Natural killer cell (primary cell): Measurements from ENCODE around the gene CTIF. TPM values are rescaled to one million over a fixed set of nuclear protein-coding genes. Genes with fewer than 3 reads are reported as not detected.

Experiments
- ATAC-seq, 3 donors: fragments of 150-1000 bp in 2 of 3; fragments of 200-7000 bp in 1 of 3; cut with Tn5 transposase; 1 replicate in 1 of 3; 2 replicates in 2 of 3; pipeline ENCODE4 v1.10.0; 2021; ENCODE audit warnings: mild to moderate bottlenecking in 2 of 3, moderate library complexity in 2 of 3
- DNase-seq, 2 donors: peaks; one replicate each; pipeline versions ENCODE4 v3.0.0 to v3.0.0-alpha.2; 2013 to 2021; ENCODE audit warnings: mixed read lengths in 1 of 2
- H3K27ac ChIP-seq: one replicate; pipeline ENCODE4 v1.5.1; 2013; ENCODE audit warnings: mild to moderate bottlenecking, low read length
- H3K27me3 ChIP-seq: one replicate; pipeline ENCODE4 v1.6.1; 2013; ENCODE audit warnings: low read length; ENCODE audit not compliant: control insufficient read depth, insufficient read depth
- H3K36me3 ChIP-seq: one replicate; pipeline ENCODE4 v1.6.1; 2013; ENCODE audit warnings: low read length; ENCODE audit not compliant: control insufficient read depth, insufficient read depth
- H3K4me1 ChIP-seq: one replicate; pipeline ENCODE4 v1.6.1; 2013; ENCODE audit warnings: low read length; ENCODE audit not compliant: control insufficient read depth, insufficient read depth
- H3K4me3 ChIP-seq: one replicate; pipeline ENCODE4 v1.5.1; 2013; ENCODE audit warnings: low read length
- H3K9me3 ChIP-seq: one replicate; pipeline ENCODE4 v1.6.1; 2013; ENCODE audit warnings: low read length; ENCODE audit not compliant: control insufficient read depth, insufficient read depth
- H3K27ac Mint-ChIP-seq, 2 donors: one replicate each; pipeline ENCODE4 v1.8.0; 2022; ENCODE audit warnings: mild to moderate bottlenecking in 2 of 2, mixed read lengths in 2 of 2, moderate library complexity in 1 of 2
- H3K27me3 Mint-ChIP-seq, 2 donors: one replicate each; pipeline ENCODE4 v1.8.0; 2022; ENCODE audit warnings: low read depth in 2 of 2, mixed read lengths in 2 of 2
- H3K36me3 Mint-ChIP-seq: one replicate; pipeline ENCODE4 v1.8.0; 2022; ENCODE audit warnings: mixed read lengths
- H3K4me1 Mint-ChIP-seq, 2 donors: one replicate each; pipeline ENCODE4 v1.8.0; 2022; ENCODE audit warnings: mixed read lengths in 2 of 2
- H3K4me3 Mint-ChIP-seq: one replicate; pipeline ENCODE4 v1.8.0; 2022; ENCODE audit warnings: mild to moderate bottlenecking, moderate library complexity, mixed read lengths
- H3K9me3 Mint-ChIP-seq, 2 donors: one replicate each; pipeline ENCODE4 v1.8.0; 2022; ENCODE audit warnings: mixed read lengths in 2 of 2
- WGBS: methylation state at CpG from one replicate; pipeline ENCODE4 v1.1.7; 2013; ENCODE audit warnings: missing lambda C conversion rate; ENCODE audit not compliant: insufficient coverage; 5-methylcytosine and 5-hydroxymethylcytosine counted together
- intact Hi-C: fragments of 100-400 bp; cut with micrococcal nuclease; formaldehyde crosslinking; loops from one replicate; pipeline ENCODE4 v1.14.2; 2022
- total RNA-seq, 4 donors: library from RNA; stranded (reverse); fragments of 120-200 nt in 1 of 4; gene quantifications; one replicate each; pipeline versions ENCODE4 v1.2.3 to v1.2.4, GENCODE V29; 2013 to 2022
- TF ChIP-seq, protein P1 (sequence below): fragments of 200-600 bp; IDR thresholded peaks from one replicate; pipeline ENCODE4 v1.8.0; 2022; ENCODE audit warnings: antibody characterized with exemption

The CTIF gene
- total RNA-seq, 3 donors from 2014 or later (not counting 1 experiment from before 2014, with no cell fraction given): 6.9 to 10.2 (median 8.2) TPM

DNA sequence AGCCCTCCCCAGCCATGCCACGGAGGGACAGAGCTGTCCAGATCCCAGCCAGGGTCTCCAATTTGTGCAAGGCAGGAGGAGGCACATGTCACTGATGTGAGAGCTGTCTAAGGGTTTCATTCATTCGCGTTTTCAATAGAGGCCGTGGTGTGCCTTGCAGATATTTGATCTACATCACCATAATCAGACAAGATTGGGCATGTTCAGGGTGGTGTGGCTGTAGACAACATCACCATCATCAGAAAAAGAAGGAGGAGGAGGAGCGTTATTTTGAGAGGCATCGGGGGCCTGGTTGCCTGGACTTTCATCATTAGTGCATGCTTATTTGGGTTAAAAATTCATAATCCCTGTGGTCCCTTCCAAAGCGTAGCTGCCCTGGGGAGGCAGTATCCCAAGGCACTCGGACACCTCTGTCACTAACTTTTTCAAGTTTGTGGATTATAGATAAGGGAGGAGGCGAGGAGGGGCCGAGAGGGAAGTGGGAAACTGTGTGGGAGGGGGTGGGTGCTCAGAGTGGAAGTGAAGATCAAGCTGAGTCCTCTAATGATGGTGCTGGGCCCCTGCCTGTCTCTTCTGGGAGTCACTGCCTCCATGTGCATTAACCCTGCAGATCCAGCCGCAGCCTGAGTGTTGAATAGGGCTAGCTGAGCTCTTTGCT, 194.1 kb downstream of the CTIF start:
- 86% methylated on average over 8 of the region's 11 CpGs for WGBS
- TF ChIP-seq, protein P1, sequence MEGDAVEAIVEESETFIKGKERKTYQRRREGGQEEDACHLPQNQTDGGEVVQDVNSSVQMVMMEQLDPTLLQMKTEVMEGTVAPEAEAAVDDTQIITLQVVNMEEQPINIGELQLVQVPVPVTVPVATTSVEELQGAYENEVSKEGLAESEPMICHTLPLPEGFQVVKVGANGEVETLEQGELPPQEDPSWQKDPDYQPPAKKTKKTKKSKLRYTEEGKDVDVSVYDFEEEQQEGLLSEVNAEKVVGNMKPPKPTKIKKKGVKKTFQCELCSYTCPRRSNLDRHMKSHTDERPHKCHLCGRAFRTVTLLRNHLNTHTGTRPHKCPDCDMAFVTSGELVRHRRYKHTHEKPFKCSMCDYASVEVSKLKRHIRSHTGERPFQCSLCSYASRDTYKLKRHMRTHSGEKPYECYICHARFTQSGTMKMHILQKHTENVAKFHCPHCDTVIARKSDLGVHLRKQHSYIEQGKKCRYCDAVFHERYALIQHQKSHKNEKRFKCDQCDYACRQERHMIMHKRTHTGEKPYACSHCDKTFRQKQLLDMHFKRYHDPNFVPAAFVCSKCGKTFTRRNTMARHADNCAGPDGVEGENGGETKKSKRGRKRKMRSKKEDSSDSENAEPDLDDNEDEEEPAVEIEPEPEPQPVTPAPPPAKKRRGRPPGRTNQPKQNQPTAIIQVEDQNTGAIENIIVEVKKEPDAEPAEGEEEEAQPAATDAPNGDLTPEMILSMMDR: no peak
- ATAC-seq: no peak

GRCh38 chr18:48733643-48734253, 194.9 kb downstream of the CTIF start:
- no peaks in the 10 kb centered on the region for H3K36me3 ChIP-seq
- H3K4me1 ChIP-seq: no peaks in the 10 kb centered on the region
- DNase-seq: no peak
- TF ChIP-seq, protein P1: no peak
- H3K27ac ChIP-seq: no peak overlapping the region
- H3K27me3 ChIP-seq: no peaks in the 10 kb centered on the region
- ATAC-seq: no peak
- no peak overlapping the region for H3K4me3 ChIP-seq
- H3K27me3 Mint-ChIP-seq: peaks cover 0 to 5% of the 10 kb centered on the region in 2 donors
- intact Hi-C loops: no loop called here
- H3K27ac Mint-ChIP-seq: no peak overlapping the region
- no peaks in the 10 kb centered on the region for H3K36me3 Mint-ChIP-seq
- H3K9me3 Mint-ChIP-seq: no peaks in the 10 kb centered on the region
- WGBS: 69% methylated on average over 10 of the region's 10 CpGs
- H3K4me1 Mint-ChIP-seq: peaks cover 4 to 11% of the 10 kb centered on the region in 2 donors
- H3K4me3 Mint-ChIP-seq: no peak overlapping the region
- H3K9me3 ChIP-seq: no peaks in the 10 kb centered on the region

More for the DNA sequence above, 194.1 kb downstream of the CTIF start:
- DNase-seq: no peak
- H3K27ac Mint-ChIP-seq: no peak overlapping the region
- H3K4me1 Mint-ChIP-seq: peaks cover 9 to 11% of the 10 kb centered on the region in 2 donors
- no peaks in the 10 kb centered on the region for H3K36me3 Mint-ChIP-seq
- H3K4me1 ChIP-seq: no peaks in the 10 kb centered on the region
- H3K9me3 ChIP-seq: no peaks in the 10 kb centered on the region
- H3K27ac ChIP-seq: no peak overlapping the region
- H3K36me3 ChIP-seq: no peaks in the 10 kb centered on the region
- no peak overlapping the region for H3K4me3 Mint-ChIP-seq
- intact Hi-C loops: no loop called here
- H3K4me3 ChIP-seq: no peak overlapping the region
- H3K27me3 Mint-ChIP-seq: peaks cover 0 to 5% of the 10 kb centered on the region in 2 donors
- no peaks in the 10 kb centered on the region for H3K27me3 ChIP-seq
- no peaks in the 10 kb centered on the region for H3K9me3 Mint-ChIP-seq

DNA sequence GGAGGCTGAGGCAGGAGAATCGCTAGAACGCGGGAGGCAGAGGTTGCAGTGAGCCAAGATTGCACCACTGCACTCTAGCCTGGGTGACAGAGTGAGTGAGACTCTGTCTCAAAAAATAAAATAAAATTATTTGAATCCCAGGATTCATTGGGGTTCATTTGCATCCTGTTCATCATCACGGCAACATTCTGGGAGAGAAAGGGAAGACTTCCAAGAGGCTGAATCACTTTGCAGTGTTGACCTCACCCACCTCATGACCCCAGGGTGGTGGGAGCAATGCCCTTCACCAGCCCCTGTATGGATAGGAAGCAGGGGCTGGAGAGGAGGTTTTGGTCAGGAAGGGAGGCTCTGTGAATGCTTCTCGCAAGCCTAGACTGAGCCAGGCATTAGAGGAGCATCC, 195.6 kb downstream of the CTIF start:
- H3K27ac Mint-ChIP-seq: no peak overlapping the region
- TF ChIP-seq, protein P1: no peak
- no peak for DNase-seq
- Histone ChIP-seq H3K4me3 (no peak overlapping the region), H3K27ac (no peak overlapping the region), H3K4me1 (no peaks in the 10 kb centered on the region), H3K9me3 (no peaks in the 10 kb centered on the region), H3K27me3 (no peaks in the 10 kb centered on the region), H3K36me3 (no peaks in the 10 kb centered on the region)
- H3K4me3 Mint-ChIP-seq: no peak overlapping the region
- peaks cover 0 to 5% of the 10 kb centered on the region in 2 donors for H3K27me3 Mint-ChIP-seq
- no peaks in the 10 kb centered on the region for H3K9me3 Mint-ChIP-seq
- intact Hi-C loops: no loop called here
- H3K4me1 Mint-ChIP-seq: peaks cover 4 to 11% of the 10 kb centered on the region in 2 donors
- no peaks in the 10 kb centered on the region for H3K36me3 Mint-ChIP-seq
- ATAC-seq: no peak
- 96% methylated on average over 5 of the region's 5 CpGs for WGBS
